HG02943 (cell line): ENCODE measurements around the gene RNU6-9.

Source experiments
- ATAC-seq: cut with Tn5 transposase; IDR thresholded peaks from one replicate; pipeline ENCODE4 v1.9.1; 2021; ENCODE audit warnings: mild to moderate bottlenecking, low read depth, moderate library complexity; ENCODE audit not compliant: unreplicated experiment

Gene RNU6-9

DNA sequence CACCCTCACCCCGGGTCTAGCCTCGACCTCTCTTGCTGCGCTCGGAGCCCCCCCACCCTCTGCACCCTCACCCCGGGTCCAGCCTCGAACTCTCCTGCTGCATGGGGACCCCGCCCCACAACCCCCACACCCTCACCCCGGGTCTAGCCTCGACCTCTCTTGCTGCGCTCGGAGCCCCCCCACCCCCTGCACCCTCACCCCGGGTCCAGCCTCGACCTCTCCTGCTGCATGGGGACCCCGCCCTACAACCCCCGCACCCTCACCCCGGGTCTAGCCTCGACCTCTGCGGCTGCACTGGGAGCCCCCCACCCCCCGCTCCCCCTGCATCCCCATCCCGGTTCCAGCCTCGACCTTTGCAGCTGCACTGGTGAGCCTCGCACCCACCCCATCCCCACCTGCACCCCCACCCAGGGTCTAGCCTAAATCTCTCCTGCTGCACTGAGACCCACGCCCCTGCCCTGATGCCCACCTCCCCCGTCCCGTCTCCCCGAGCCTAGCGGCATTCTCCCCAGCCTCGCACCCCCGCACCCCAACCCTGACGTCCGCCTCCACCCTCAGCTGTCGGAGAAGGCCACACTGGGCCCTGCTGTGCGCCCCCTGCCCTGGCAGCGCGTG is 32.0 kb upstream of the RNU6-9 start:
- no peak for ATAC-seq

DNA sequence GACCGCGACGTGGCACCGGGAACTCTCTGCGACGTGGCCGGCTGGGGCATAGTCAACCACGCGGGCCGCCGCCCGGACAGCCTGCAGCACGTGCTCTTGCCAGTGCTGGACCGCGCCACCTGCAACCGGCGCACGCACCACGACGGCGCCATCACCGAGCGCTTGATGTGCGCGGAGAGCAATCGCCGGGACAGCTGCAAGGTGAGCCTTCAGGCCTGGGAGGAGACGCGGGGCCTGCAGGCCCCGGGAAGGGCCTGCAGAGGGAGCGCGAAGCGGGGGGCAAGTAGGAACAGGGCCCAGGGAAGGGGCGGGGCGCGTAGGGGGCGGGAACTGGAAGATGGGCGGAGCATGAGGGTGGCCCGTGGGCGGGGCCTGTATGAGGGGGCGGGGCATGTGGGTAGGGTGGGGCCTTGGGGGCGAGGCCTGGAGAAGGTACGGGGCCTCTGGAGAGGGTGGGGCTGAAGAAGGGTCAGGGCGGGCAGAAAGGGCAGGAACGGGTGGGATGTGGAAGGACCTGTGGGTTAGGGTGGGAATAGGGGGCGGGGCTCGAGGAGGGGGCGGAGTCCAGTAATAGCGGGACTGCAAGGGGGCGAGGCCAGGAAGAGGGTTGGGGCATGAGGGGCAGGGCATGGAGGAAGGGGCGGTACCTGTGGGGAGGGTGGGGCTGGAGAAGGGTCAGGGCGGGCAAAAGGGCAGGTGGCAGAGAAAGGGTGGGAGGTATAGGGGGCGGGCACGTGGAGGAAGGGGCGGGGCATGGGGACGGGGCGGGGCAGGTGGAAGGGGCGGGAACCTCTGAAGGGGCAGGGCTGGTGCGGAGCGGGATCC is 31.3 kb upstream of the RNU6-9 start:
- no peak for ATAC-seq

DNA sequence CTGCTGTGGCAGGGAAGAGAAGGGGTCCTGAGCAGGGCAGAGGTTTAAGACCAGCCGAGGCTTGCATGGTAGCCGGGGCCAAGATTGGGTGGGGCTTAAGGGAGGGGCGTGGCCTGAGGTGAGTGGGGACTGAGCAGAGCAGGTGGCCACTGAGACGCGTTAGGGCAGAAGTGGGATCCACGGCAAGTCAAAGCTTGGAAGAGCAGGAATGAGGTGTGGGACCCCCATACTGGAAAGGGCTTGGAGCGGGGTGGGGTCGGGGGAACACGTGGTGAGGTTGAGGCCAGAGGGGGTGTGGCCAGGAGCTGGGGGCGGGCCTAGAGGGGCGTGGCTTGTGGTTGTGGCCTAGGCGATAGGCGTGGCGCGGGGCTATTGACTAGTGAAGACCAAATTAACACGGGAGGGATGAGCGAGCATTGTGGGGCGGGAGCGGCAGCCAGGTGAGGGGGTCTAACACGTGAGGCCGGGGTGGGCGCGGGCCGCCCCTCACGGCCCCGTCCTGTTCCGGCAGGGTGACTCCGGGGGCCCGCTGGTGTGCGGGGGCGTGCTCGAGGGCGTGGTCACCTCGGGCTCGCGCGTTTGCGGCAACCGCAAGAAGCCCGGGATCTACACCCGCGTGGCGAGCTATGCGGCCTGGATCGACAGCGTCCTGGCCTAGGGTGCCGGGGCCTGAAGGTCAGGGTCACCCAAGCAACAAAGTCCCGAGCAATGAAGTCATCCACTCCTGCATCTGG is 30.5 kb upstream of the RNU6-9 start:
- no peak for ATAC-seq

DNA sequence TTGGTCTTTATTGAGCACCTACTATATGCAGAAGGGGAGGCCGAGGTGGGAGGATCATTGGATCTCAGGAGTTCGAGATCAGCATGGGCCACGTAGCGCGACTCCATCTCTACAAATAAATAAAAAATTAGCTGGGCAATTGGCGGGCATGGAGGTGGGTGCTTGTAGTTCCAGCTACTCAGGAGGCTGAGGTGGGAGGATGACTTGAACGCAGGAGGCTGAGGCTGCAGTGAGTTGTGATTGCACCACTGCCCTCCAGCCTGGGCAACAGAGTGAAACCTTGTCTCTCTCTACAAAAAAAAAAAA is 30.0 kb upstream of the RNU6-9 start:
- ATAC-seq, result no peak

DNA sequence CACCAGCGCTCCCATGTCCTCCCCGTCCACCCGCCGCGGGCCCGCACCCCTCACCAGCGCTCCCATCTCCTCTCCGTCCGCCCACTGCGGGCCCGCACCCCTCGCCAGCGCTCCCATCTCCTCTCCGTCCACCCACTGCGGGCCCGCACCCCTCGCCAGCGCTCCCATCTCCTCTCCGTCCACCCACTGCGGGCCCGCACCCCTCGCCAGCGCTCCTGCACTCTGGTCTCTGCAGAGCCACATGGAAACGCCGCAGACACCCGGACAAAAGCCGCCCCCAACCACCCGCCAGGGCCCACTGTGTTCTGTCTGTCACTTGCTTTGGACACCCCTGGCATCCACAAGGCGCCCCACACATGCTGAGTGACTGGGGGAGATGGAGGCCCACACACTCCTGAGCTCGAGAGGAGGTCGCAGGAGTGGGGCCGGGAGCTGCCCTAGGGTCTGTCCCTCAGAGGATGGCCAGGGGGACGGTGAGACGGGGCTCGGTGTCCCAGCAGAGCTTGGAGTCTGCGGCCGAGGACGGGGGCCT is 26.4 kb upstream of the RNU6-9 start:
- no peak for ATAC-seq

DNA sequence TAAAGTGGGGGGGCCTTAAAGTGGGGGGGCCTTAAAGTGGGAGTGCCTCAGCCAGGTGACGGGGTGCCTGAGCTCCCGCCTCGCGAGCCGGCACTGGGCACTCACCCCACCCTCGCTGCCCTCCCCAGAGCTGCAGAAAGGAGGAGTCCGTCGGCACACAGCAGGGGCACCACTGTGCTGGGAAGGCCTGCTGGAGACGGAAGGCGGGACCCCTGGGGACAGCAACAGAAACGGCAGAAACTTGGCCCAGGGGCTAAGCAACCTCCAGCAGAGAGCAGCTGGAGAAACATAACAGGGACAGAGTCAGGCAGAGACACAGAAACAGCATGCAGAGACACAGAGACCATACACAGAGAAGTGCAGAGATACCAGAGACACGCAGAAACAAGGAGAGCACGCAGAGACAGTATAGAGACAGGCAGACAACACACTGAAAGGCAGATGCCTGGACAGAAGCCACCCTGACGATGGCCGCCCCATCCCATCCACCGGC is 25.9 kb upstream of the RNU6-9 start:
- no peak for ATAC-seq

DNA sequence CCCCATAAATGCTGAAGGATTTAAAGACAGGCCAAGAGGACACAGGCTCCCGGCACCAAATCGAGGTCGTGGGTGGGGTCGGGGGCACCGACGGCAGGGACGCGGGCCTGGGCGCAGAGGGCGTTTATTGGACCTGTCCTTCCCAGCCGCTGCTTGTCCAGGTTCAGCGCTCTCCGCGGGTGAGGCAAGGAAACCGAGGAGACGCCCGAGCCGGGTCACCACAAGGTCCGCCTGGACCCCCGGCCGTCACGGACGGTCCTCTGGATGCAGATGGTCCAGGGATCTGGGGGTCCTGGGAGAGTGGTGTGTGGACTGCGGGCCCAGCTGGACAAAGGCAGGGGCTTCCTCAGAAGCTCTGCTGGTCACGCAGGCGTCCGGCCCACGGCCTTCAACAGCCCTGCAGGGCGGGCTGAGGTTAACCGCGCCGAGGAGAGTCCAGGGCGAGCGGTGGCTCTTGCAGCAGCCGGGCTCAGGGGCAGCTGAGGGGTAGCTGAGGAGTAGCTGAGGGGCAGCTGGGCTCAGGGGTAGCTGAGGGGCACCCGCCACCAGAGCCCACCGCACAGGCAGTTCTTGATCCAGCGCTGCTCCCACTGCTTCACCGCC is 25.3 kb upstream of the RNU6-9 start:
- no peak for ATAC-seq

DNA sequence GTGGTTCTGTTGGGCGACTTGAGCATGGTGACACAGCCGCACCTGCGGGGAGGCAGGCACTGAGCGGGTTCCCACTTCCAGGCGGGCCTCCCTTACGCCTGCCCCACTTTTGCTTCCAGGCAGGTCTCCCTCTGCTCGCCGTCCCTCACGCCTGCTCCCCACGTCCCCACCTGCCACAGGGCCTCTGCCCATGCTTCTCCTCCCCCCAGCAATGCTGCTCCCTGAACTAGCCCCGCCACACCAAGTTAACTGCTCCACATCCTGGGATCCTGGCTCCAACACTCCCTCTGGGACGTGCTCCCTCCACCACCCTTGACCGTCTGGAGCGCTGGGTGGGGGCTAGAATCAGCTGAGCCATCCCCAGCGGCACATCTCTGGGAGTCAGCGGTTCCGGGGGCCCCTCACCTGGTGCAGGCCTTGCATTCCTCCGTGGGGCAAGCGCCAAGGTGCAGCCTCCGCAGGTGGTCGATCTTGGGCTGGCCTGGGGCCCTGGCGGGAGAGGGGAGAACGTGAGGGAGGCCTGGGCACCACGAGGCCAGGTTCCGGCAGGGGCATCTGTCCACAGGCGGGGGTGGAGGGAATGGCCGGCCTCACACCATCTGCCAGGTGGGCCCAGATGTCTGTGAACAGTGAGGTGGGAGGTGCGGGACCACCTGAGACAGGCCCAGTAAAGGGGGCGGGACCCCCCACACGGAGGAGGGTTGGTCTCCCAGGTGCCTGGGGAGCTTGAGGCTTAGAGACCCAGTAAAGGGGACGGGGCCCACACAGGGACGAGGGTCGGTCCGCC is 24.6 kb upstream of the RNU6-9 start:
- ATAC-seq, result no peak

DNA sequence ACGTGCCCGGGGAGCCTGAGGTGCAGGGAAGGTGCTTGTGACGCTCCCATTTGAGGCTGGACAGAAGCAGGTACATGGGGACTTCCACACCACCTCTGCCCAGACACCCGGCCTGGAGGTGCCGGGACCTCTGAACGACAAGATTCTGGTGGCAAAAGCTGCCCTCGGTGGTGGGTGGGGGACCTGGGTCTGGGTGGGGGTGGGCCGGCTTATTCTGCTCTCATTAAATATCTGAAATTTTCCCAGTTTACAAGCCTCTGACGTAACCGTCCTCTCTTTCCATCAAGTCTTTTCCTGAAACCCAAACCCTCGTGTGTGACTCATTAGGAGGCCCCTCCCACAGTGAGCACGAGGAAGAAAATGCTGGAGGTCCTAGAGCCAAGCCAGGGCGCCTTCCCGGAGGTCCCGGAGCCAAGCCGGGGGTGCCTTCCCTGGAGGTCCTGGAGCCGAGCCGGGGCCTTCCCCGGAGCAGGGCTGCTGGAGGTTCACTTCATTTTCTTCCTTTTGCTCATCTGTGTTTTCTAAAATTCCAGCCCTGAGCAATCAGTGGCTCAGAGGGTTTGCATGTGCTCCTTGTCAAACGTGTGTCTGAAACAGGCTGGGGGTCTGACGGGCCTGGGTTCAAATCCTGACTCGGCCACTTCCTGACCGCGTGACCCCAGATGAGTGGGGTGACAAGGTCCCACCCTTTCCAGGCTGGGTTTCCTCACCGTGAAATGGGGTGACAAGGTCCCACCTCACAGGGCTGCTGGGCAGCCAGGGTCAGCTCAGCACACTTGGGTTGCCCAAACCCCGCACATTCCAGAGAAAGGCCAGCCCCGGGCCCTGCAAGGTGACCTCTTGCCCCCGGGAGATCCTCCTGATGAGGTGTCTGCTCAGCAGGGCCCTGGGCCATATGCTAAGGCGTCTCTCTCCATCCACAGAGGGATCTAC is 23.8 kb upstream of the RNU6-9 start:
- no peak for ATAC-seq

DNA sequence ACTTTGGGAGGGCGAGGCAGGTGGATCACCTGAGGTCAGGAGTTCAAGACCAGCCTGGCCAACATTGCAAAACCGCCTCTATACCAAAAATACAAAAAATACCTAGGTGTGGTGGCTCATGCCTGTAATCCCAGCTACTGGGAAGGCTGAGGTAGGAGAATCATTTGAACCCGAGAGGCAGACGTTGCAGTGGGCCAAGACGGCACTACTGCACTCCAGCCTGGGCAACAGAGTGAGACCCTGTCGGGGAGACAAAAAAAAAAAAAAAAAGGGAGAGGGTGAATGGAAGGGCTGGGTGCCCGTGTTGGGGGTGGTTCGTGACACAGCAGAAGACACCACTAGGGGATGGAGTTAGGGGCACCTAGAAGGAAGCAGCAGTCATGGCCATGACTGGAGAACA is 23.0 kb upstream of the RNU6-9 start:
- no peak for ATAC-seq

DNA sequence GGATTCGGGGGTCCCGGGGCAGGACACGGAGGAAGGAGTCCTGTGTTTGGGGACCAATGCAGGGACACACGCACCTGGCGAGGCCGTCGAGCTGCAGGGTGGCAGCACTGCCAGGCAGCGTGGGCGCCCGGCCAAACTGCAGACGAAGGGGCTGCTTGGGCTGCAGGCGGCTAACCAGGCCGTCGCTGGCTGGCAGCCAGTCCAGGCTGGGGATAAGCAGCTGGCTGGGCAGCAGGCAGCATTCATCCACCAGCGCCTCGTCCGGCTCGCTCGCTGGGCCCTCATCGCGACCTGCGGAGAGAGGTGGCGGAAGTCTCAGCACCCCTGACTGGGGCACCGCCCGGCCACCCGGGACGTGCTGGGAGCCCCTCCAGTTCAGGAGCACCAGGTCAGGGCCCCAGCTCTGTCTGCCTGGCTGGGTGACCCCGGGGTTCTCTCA is 22.3 kb upstream of the RNU6-9 start:
- ATAC-seq, result no peak

DNA sequence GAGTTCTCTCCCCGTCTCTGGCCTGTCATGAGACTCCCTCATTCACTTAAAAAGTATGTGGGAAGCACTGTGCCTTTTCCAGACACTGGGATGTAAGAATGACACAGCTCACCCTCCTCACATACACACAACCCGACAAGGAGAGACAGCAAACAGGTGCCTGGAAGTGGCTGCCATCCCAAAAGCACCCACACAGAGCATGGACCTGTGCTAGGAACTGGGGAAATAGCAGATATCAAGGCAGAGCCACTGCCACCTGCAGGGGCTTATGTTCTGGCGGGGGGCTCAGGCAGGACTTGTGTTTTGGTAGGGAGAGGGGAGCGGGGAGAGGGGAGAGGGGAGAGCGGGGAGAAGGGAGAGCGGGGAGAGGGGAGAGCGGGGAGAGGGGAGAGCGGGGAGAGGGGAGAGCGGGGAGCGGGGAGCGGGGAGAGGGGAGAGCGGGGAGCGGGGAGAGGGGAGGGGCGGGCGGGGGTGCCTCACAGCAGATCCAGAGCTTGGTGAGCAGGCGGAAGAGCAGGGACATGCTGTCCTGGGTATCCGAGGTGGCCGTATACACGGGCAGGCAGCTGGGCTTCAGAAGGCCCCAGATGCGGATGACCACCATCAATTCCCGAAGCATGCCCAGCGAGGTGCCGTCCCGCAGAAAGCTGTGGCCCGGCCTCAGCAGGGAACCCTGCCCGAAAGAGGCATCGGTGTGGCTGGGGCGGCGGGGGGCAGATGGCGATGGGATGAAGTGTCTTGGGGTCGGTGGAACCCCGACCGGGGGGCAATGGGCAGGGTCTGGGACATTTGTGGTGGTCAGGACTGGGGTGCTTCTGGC is 21.6 kb upstream of the RNU6-9 start:
- no peak for ATAC-seq

DNA sequence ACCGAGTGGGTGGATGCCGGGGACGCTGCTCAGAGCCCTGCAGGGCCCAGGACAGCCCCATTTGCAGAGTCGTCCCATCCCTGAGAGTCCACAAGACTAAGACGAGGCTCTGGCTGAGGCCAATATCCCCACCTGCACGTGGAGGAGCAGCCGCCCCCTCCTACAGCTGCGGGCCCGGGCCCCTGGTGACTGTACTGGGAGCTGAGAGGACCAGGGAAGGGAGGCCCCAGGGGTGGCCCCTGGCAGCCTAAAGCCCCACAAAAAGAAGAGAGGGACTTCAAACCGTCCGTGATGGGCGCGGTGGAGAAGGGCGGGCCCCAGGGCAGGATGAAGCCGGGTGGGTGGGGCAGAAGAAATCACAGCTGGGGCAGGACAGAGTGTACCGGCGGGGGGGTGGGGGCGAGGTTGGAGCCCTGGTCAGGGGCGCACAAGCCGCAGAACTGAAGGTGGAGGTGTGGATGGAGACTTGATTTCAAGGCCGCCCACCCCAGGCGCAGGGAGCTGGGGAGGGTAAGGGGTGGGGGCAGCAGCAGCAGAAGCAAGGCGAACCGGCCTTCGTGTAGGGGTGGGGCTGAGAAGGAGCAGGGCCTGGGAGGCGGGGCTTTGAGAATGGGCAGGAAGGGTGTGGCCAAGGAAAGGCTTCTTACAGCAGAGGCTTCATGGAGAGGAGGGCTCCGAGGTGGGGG is 20.9 kb upstream of the RNU6-9 start:
- ATAC-seq, result no peak

DNA sequence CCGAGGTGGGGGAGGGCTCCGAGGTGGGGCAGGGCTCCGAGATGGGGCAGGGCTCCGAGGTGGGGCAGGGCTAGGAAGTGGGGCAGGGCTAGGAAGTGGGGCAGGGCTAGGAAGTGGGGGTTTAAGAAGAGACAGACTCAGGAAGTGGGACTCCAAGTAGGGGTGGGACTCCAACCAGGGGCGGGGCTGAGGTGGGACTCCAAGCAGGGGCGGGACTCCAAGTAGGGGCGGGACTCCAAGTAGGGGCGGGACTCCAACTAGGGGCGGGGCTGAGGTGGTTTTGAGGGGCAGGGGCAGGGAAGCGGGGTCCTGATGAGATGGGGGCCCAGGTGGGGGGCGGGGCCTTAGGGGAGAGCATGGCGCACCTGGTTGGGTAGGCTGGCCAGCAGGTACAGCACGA is 20.2 kb upstream of the RNU6-9 start:
- ATAC-seq, result no peak

DNA sequence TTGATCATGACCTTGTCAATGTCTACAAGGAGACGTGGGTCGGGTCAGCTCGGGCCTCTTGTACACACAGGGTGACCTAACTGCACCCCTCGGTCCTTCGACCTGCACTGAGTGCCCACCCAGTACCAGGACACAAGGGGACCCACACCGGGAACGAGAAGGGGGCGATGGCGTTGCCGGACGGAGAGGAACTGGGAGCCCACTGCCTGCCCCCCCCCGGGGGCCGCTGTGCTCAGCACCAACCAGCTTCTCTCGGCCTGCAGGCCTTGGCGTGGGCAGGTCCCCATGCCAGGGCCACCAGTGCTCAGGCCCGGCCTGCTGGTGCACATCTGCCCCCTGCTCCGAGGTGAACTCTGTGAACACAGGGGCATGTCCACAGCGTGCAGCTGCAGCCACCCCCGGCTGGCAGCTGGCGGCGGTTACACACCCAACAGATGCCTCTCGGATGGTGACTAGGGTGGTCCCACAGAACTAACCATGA is 19.7 kb upstream of the RNU6-9 start:
- ATAC-seq, result no peak

DNA sequence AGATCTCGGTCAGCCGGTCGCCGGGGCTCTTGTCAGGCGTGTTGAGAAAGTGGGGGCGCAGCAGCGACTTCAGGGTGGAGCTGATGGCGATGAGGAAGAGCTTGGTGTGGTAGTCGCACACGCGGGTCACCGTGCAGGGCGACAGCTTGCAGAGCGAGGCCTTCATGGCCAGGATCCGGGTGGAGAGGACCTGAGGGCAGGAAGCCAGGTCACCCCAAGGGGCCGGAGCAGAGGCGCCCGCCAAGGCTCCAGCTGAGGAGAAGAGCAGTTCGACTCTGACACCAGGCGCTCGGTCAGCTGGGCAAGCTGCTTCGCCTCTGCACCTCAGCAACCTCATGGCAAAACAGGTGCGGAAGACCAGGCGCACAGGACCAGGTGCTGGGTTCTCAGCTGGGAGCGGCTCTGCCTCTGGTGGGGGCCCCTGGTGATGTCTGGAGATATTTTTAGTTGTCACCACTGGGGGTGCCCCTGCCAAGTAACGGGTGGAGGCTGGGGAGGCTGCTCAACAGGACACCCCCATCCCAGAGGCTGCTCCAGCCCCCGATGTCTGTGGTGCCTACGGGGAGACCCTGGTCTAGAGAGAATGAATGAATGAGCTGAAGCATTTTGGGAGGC is 17.9 kb upstream of the RNU6-9 start:
- ATAC-seq, result no peak

DNA sequence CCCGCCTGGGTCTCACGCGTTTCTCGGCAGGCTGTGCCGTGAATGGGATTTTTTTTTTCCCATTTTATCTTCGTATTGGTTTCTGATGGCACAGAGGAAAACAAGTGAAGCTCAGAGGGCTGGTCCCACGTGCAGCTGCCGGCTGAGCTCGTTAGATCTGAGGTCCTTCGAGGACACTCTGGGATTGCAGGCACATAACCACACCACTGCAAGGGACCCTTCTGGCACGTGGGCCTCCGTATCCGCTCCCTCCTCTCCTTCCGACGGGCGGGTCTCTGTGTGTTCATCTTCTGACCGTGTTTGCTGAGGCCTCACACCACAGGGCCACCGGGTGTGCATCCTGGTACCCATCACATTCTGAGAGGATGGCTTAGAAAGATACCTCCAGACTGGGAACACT is 17.2 kb upstream of the RNU6-9 start:
- no peak for ATAC-seq
